PFSK-1 (cell line): ENCODE measurements around the gene ERICH2.

Experiments used
- FOXP2 ChIP-seq: optimal IDR thresholded peaks from 2 replicates; pipeline ENCODE3; 2011; ENCODE audit warnings: borderline replicate concordance, control low read depth, inconsistent platforms; ENCODE audit not compliant: insufficient read depth; ENCODE audit errors: extremely low read length, extremely low read depth
- POLR2AphosphoS5 ChIP-seq: IDR thresholded peaks from 2 replicates; pipeline ENCODE4 v1.6.1; 2012; ENCODE audit warnings: low read depth, mild to moderate bottlenecking, control low read depth, low read length, moderate library complexity
- TAF1 ChIP-seq: IDR thresholded peaks from 2 replicates; pipeline ENCODE4 v1.6.1; 2012; ENCODE audit warnings: low read length, control low read depth, borderline replicate concordance; ENCODE audit not compliant: insufficient read depth
- TF ChIP-seq, protein P1 (sequence below), 2 experiments: IDR thresholded peaks; 2 replicates each; pipeline versions ENCODE4 v1.6.1 to v1.8.0; 2011 to 2012; ENCODE audit warnings: low read depth in 2 of 2, low read length in 2 of 2, control low read depth in 1 of 2, inconsistent platforms in 1 of 2, mild to moderate bottlenecking in 1 of 2, moderate library complexity in 1 of 2; ENCODE audit not compliant: insufficient read depth in 1 of 2

DNA sequence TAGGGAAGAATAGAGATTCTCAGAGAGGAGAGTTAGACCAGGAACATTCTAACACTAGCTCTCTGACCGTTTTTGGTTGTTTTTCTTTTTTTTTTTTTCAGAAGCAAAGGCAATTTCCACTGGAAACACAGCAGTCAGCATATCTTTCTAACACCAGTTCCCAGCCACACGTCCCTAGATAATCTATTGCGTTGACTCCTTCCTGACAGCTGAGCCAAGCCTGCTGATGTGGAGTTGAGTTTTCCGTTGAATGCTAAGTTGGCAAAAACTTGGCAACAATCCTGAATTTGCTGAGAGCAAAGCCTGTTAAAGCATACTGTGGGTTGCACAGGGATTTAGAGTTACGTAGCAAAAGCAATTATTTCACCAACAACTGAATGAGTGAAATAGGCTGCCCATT lies 65.8 kb downstream of the ERICH2 start:
- TF ChIP-seq FOXP2 (no peak), POLR2AphosphoS5 (no peak), TAF1 (no peak)
- TF ChIP-seq, protein P1, sequence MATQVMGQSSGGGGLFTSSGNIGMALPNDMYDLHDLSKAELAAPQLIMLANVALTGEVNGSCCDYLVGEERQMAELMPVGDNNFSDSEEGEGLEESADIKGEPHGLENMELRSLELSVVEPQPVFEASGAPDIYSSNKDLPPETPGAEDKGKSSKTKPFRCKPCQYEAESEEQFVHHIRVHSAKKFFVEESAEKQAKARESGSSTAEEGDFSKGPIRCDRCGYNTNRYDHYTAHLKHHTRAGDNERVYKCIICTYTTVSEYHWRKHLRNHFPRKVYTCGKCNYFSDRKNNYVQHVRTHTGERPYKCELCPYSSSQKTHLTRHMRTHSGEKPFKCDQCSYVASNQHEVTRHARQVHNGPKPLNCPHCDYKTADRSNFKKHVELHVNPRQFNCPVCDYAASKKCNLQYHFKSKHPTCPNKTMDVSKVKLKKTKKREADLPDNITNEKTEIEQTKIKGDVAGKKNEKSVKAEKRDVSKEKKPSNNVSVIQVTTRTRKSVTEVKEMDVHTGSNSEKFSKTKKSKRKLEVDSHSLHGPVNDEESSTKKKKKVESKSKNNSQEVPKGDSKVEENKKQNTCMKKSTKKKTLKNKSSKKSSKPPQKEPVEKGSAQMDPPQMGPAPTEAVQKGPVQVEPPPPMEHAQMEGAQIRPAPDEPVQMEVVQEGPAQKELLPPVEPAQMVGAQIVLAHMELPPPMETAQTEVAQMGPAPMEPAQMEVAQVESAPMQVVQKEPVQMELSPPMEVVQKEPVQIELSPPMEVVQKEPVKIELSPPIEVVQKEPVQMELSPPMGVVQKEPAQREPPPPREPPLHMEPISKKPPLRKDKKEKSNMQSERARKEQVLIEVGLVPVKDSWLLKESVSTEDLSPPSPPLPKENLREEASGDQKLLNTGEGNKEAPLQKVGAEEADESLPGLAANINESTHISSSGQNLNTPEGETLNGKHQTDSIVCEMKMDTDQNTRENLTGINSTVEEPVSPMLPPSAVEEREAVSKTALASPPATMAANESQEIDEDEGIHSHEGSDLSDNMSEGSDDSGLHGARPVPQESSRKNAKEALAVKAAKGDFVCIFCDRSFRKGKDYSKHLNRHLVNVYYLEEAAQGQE (IDR thresholded peaks at IDR 0.05; ENCODE audit: insufficient read depth in 1 of 2, low read depth in 2 of 2, low read length in 2 of 2) = no peak
